Measurements from ENCODE around the gene PGAP2. TPM values are rescaled to one million over a fixed set of nuclear protein-coding genes. Genes with fewer than 3 reads are reported as not detected.

Gene PGAP2
- total and polyA plus RNA-seq, 2 of the 13 experiments (the other 11 are each of a cell fraction or from before 2014, with no cell fraction given), result 21.5 to 47.8 TPM

DNA sequence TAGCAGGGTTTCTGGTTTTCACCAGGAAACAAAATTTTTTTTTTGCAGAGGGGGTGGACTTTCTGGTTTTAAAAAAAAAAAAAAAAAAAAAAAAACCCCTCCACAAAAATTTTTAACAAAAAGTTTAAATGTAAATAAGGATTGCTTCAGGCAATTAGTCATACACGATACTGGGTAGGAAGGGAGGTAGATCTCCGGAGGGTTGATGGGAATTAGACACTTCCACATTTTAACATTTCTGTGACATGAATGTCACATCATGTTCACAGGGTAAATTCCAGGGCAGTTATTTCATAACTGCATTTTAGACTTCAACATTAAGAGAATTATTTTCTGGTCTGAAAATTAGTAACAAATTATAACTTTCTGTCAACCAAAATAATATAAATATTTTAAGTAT is 26.9 kb upstream of the PGAP2 start:
- no peak overlapping the region for H3K4me2 ChIP-seq (ENCODE audit: low read depth, low read length)
- no TSS peak for BruUV-seq (replicated peaks)
- H3K9me3 ChIP-seq (ENCODE audit: low read length), result no peaks in the 10 kb centered on the region
- in situ Hi-C loops (cut with HindIII; ENCODE audit: extremely low pct_ligation_motif_present, low pct_unique_long_range_greater_than_20kb), result no loop called here
- peaks cover 5% of the 10 kb centered on the region for H4K20me1 ChIP-seq (ENCODE audit: insufficient read depth, low read length)
- H3K27ac ChIP-seq (ENCODE audit: extremely low read length, insufficient read depth, low read length), result no peak overlapping the region
- H2AFZ ChIP-seq (ENCODE audit: low read length), result no peak overlapping the region
- DNase-seq (ENCODE audit: low spot score), result no peak
- ChIA-PET CTCF (ENCODE audit: low intra/inter-chr PET ratio, low total read pairs) (no interaction called here), POLR2A (no interaction called here)
- H3K36me3 ChIP-seq (replicated peaks in 1 of 2; ENCODE audit: control insufficient read depth in 1 of 2, insufficient read depth in 2 of 2, low read length in 2 of 2), result peaks cover 10 to 56% of the 10 kb centered on the region in 2 experiments
- ATAC-seq, result no peak
- no peak for FAIRE-seq
- H3K9ac ChIP-seq (ENCODE audit: insufficient read depth, low read depth, low read length), result no peak overlapping the region
- peaks cover 49% of the 10 kb centered on the region for H3K79me2 ChIP-seq (ENCODE audit: insufficient read depth, low read length)
- intact Hi-C loops (cut with micrococcal nuclease; ENCODE audit: unreplicated experiment), result no loop called here
- H3K4me3 ChIP-seq (replicated peaks in 1 of 3; ENCODE audit: insufficient read depth in 1 of 3, low read depth in 2 of 3, low read length in 3 of 3), result no peak overlapping the region
- TF ChIP-seq GLI4 (CRISPR knock-in tag; IDR thresholded peaks at IDR 0.05; ENCODE audit: borderline replicate concordance) (no peak), CENPT (CRISPR knock-in tag; IDR thresholded peaks at IDR 0.05; ENCODE audit: low read depth) (no peak), GABPA (IDR thresholded peaks at IDR 0.05; ENCODE audit: low read depth, low read length) (no peak), GABPA (CRISPR knock-in tag; IDR thresholded peaks at IDR 0.05; ENCODE audit: low read depth) (no peak), WIZ (CRISPR knock-in tag; IDR thresholded peaks at IDR 0.05) (no peak), AGO1 (IDR thresholded peaks at IDR 0.05; ENCODE audit: low read depth, low read length, poor library complexity, severe bottlenecking) (no peak), HNRNPLL (IDR thresholded peaks at IDR 0.05; ENCODE audit: low read depth, low read length, poor library complexity, severe bottlenecking) (no peak), ZNF672 (CRISPR knock-in tag; IDR thresholded peaks at IDR 0.05) (no peak), POLR2G (IDR thresholded peaks at IDR 0.05; ENCODE audit: low read depth, low read length) (no peak), JARID2 (CRISPR knock-in tag; IDR thresholded peaks at IDR 0.05; ENCODE audit: insufficient replicate concordance) (no peak), TOE1 (CRISPR knock-in tag; IDR thresholded peaks at IDR 0.05) (no peak), ZNF496 (CRISPR knock-in tag; IDR thresholded peaks at IDR 0.05; ENCODE audit: insufficient replicate concordance) (no peak)
- TF ChIP-seq, protein P1, sequence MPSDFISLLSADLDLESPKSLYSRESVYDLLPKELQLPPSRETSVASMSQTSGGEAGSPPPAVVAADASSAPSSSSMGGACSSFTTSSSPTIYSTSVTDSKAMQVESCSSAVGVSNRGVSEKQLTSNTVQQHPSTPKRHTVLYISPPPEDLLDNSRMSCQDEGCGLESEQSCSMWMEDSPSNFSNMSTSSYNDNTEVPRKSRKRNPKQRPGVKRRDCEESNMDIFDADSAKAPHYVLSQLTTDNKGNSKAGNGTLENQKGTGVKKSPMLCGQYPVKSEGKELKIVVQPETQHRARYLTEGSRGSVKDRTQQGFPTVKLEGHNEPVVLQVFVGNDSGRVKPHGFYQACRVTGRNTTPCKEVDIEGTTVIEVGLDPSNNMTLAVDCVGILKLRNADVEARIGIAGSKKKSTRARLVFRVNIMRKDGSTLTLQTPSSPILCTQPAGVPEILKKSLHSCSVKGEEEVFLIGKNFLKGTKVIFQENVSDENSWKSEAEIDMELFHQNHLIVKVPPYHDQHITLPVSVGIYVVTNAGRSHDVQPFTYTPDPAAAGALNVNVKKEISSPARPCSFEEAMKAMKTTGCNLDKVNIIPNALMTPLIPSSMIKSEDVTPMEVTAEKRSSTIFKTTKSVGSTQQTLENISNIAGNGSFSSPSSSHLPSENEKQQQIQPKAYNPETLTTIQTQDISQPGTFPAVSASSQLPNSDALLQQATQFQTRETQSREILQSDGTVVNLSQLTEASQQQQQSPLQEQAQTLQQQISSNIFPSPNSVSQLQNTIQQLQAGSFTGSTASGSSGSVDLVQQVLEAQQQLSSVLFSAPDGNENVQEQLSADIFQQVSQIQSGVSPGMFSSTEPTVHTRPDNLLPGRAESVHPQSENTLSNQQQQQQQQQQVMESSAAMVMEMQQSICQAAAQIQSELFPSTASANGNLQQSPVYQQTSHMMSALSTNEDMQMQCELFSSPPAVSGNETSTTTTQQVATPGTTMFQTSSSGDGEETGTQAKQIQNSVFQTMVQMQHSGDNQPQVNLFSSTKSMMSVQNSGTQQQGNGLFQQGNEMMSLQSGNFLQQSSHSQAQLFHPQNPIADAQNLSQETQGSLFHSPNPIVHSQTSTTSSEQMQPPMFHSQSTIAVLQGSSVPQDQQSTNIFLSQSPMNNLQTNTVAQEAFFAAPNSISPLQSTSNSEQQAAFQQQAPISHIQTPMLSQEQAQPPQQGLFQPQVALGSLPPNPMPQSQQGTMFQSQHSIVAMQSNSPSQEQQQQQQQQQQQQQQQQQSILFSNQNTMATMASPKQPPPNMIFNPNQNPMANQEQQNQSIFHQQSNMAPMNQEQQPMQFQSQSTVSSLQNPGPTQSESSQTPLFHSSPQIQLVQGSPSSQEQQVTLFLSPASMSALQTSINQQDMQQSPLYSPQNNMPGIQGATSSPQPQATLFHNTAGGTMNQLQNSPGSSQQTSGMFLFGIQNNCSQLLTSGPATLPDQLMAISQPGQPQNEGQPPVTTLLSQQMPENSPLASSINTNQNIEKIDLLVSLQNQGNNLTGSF (CRISPR knock-in tag; IDR thresholded peaks at IDR 0.05), result no peak
- H3K4me1 ChIP-seq (ENCODE audit: insufficient read depth, low read length), result no peaks in the 10 kb centered on the region
- 94% methylated on average over 2 of the region's 2 CpGs for WGBS (ENCODE audit: low lambda C conversion rate)
- no peaks in the 10 kb centered on the region for H3K27me3 ChIP-seq (ENCODE audit: control insufficient read depth in 1 of 2, insufficient read depth in 2 of 2, low read length in 2 of 2)

Data from HepG2 (cell line).